Spinal cord (tissue), 10 donors: ENCODE data around the gene GTF2E1. TPM values are rescaled to one million over a fixed set of nuclear protein-coding genes. Genes with fewer than 3 reads are reported as not detected.
"Not testable (repeated sequence)": the region's sequence is repeated elsewhere in the genome, so short reads cannot be mapped to it uniquely, and the experiment has no call there.

Source experiments
- DNase-seq, 6 donors: peaks; one replicate each; pipeline versions ENCODE4 v3.0.0 to v3.0.0-alpha.2; 2013 to 2015; ENCODE audit warnings: low spot score in 6 of 6, low read depth in 4 of 6
- H3K27ac ChIP-seq: one replicate; pipeline ENCODE4 v1.5.1; 2013; ENCODE audit warnings: low read depth, low read length, control low read depth
- H3K27me3 ChIP-seq: one replicate; pipeline ENCODE4 v1.6.1; 2013; ENCODE audit warnings: low read length; ENCODE audit not compliant: control insufficient read depth, insufficient read depth
- H3K36me3 ChIP-seq: one replicate; pipeline ENCODE4 v1.6.1; 2013; ENCODE audit warnings: low read length; ENCODE audit not compliant: control insufficient read depth, insufficient read depth
- H3K4me1 ChIP-seq: one replicate; pipeline ENCODE4 v1.6.1; 2013; ENCODE audit warnings: low read length; ENCODE audit not compliant: control insufficient read depth, insufficient read depth
- H3K4me3 ChIP-seq: one replicate; pipeline ENCODE4 v1.5.1; 2013; ENCODE audit warnings: low read depth, low read length, control low read depth
- H3K9me3 ChIP-seq: one replicate; pipeline ENCODE4 v1.6.1; 2013; ENCODE audit warnings: low read length; ENCODE audit not compliant: control insufficient read depth, insufficient read depth
- WGBS: methylation state at CpG from one replicate; pipeline ENCODE4 v1.1.5; 2013; ENCODE audit warnings: missing lambda C conversion rate; ENCODE audit not compliant: insufficient coverage; 5-methylcytosine and 5-hydroxymethylcytosine counted together
- polyA plus RNA-seq, 2 donors: library from polyadenylated mRNA; unstranded; fragments of 120-200 nt; gene quantifications; one replicate each; pipeline ENCODE4 v1.2.1, GENCODE V29; 2013; ENCODE audit not compliant: insufficient read length in 2 of 2
- total RNA-seq, 2 donors: library from RNA; depleted of rRNA in 1 of 2; stranded (reverse); fragments of 120-200 nt in 1 of 2; fragments of >200 nt in 1 of 2; gene quantifications; one replicate each; pipeline versions ENCODE4 v1.2.3 to v1.2.4, GENCODE V29; 2013 to 2014
- donor health status: healthy.

Gene GTF2E1
- total and polyA plus RNA-seq, 4 donors = 9.9 to 17.9 (median 13.2) TPM

GRCh38 chr3:120767106-120767505 lies 24.6 kb downstream of the GTF2E1 start:
- Histone ChIP-seq H3K4me3 (no peak overlapping the region), H3K4me1 (no peaks in the 10 kb centered on the region), H3K27me3 (no peaks in the 10 kb centered on the region), H3K36me3 (no peaks in the 10 kb centered on the region), H3K9me3 (no peaks in the 10 kb centered on the region), H3K27ac (no peak overlapping the region)
- no peak for DNase-seq
- WGBS = 100% methylated on average over 1 of the region's 1 CpG

GRCh38 chr3:120769436-120769835 lies 26.9 kb downstream of the GTF2E1 start:
- Histone ChIP-seq H3K4me3 (no peak overlapping the region), H3K4me1 (no peaks in the 10 kb centered on the region), H3K27ac (no peak overlapping the region), H3K36me3 (no peaks in the 10 kb centered on the region), H3K9me3 (no peaks in the 10 kb centered on the region), H3K27me3 (no peaks in the 10 kb centered on the region)
- WGBS = 90% methylated on average over 2 of the region's 2 CpGs
- no peak for DNase-seq

- Histone ChIP-seq H3K4me1 (no peaks in the 10 kb centered on the region), H3K36me3 (no peaks in the 10 kb centered on the region), H3K4me3 (no peak overlapping the region), H3K9me3 (no peaks in the 10 kb centered on the region), H3K27ac (no peak overlapping the region), H3K27me3 (no peaks in the 10 kb centered on the region)
- no peak for DNase-seq
- WGBS = 88% methylated on average over 3 of the region's 4 CpGs
These were observed 28.3 kb downstream of the GTF2E1 start for GRCh38 chr3:120770891-120771290.

- DNase-seq = no peak
- no peak overlapping the region for H3K4me3 ChIP-seq
- 0% methylated on average over 1 of the region's 2 CpGs for WGBS
- H3K4me1 ChIP-seq = no peaks in the 10 kb centered on the region
- H3K27me3 ChIP-seq = no peaks in the 10 kb centered on the region
- no peaks in the 10 kb centered on the region for H3K9me3 ChIP-seq
- no peaks in the 10 kb centered on the region for H3K36me3 ChIP-seq
- H3K27ac ChIP-seq = no peak overlapping the region
These were observed 29.5 kb downstream of the GTF2E1 start for GRCh38 chr3:120772081-120772480.

- H3K27ac ChIP-seq = no peak overlapping the region
- H3K9me3 ChIP-seq = no peaks in the 10 kb centered on the region
- H3K36me3 ChIP-seq = no peaks in the 10 kb centered on the region
- no peaks in the 10 kb centered on the region for H3K4me1 ChIP-seq
- H3K27me3 ChIP-seq = no peaks in the 10 kb centered on the region
- H3K4me3 ChIP-seq = no peak overlapping the region
- no peak for DNase-seq
These were observed 31.4 kb downstream of the GTF2E1 start for GRCh38 chr3:120773932-120774331.

- Histone ChIP-seq H3K27me3 (no peaks in the 10 kb centered on the region), H3K36me3 (no peaks in the 10 kb centered on the region), H3K27ac (no peak overlapping the region), H3K9me3 (no peaks in the 10 kb centered on the region), H3K4me3 (no peak overlapping the region), H3K4me1 (no peaks in the 10 kb centered on the region)
- DNase-seq = no peak
- WGBS = 92% methylated on average over 3 of the region's 4 CpGs
These were observed 32.9 kb downstream of the GTF2E1 start for GRCh38 chr3:120775411-120775810.

GRCh38 chr3:120778776-120779175 lies 36.2 kb downstream of the GTF2E1 start:
- WGBS = no CpG with 5 or more reads among the region's 3 CpGs
- H3K4me1 ChIP-seq = no peaks in the 10 kb centered on the region
- peaks cover 3% of the 10 kb centered on the region for H3K36me3 ChIP-seq
- no peaks in the 10 kb centered on the region for H3K27me3 ChIP-seq
- H3K27ac ChIP-seq = no peak overlapping the region
- H3K9me3 ChIP-seq = no peaks in the 10 kb centered on the region
- no peak overlapping the region for H3K4me3 ChIP-seq
- DNase-seq = no peak

- no peak for DNase-seq
- Histone ChIP-seq H3K4me3 (no peak overlapping the region), H3K27ac (no peak overlapping the region)
These were observed 38.4 kb downstream of the GTF2E1 start for GRCh38 chr3:120780977-120781376.

GRCh38 chr3:120785832-120786231 lies 43.3 kb downstream of the GTF2E1 start:
- WGBS = 78% methylated on average over 5 of the region's 5 CpGs
- H3K4me1 ChIP-seq, H3K27ac ChIP-seq, DNase-seq, H3K9me3 ChIP-seq, H3K27me3 ChIP-seq, H3K36me3 ChIP-seq, H3K4me3 ChIP-seq: not testable (repeated sequence)

More at GRCh38 chr3:120780977-120781376, 38.4 kb downstream of the GTF2E1 start:
- no peaks in the 10 kb centered on the region for H3K4me1 ChIP-seq
- H3K36me3 ChIP-seq = peaks cover 3% of the 10 kb centered on the region
- H3K27me3 ChIP-seq = no peaks in the 10 kb centered on the region
- WGBS = 92% methylated on average over 11 of the region's 13 CpGs
- H3K9me3 ChIP-seq = no peaks in the 10 kb centered on the region

- WGBS = no CpG with 5 or more reads among the region's 1 CpG
- H3K27ac ChIP-seq = no peak overlapping the region
- H3K4me1 ChIP-seq = no peaks in the 10 kb centered on the region
- H3K4me3 ChIP-seq = no peak overlapping the region
- no peak for DNase-seq
- H3K36me3 ChIP-seq = no peaks in the 10 kb centered on the region
- H3K9me3 ChIP-seq = no peaks in the 10 kb centered on the region
- H3K27me3 ChIP-seq = no peaks in the 10 kb centered on the region
These were observed 48.5 kb downstream of the GTF2E1 start for GRCh38 chr3:120791010-120791409.
